GM12864 (cell line): ENCODE data around the gene TSC1.
A peak's percentile ranks its signal among the peaks of the same experiment; 100 is the strongest.

Experiments used
- DNase-seq: peaks from one replicate; pipeline ENCODE4 v3.0.0-alpha.2; 2011; ENCODE audit warnings: low read depth
- H3K4me3 ChIP-seq: 2 replicates; pipeline ENCODE4 v1.5.1; 2011; ENCODE audit warnings: mild to moderate bottlenecking, low read depth, low read length, control low read depth
- CTCF ChIP-seq: IDR thresholded peaks from 2 replicates; pipeline ENCODE4 v1.5.1; 2011; ENCODE audit warnings: low read depth, mild to moderate bottlenecking, moderate library complexity, low read length, control low read depth, inconsistent platforms; ENCODE audit errors: missing control alignments

Gene TSC1

GRCh38 chr9:132901858-132902831 lies 42.3 kb downstream of the TSC1 start:
- TF ChIP-seq CTCF = peak; percentile 91
- DNase-seq = peak; percentile 41
- H3K4me3 ChIP-seq = no peak overlapping the region

GRCh38 chr9:132898051-132898450 lies 46.4 kb downstream of the TSC1 start:
- H3K4me3 ChIP-seq = no peak overlapping the region
- no peak for DNase-seq
- TF ChIP-seq CTCF = no peak

- no peak for TF ChIP-seq CTCF
- no peak overlapping the region for H3K4me3 ChIP-seq
- no peak for DNase-seq
These were observed 47.5 kb downstream of the TSC1 start for GRCh38 chr9:132896906-132897305.

GRCh38 chr9:132896264-132896663 lies 48.2 kb downstream of the TSC1 start:
- no peak for DNase-seq
- TF ChIP-seq CTCF = no peak
- no peak overlapping the region for H3K4me3 ChIP-seq

GRCh38 chr9:132894862-132895835 lies 49.3 kb downstream of the TSC1 start:
- no peak for DNase-seq
- H3K4me3 ChIP-seq = no peak overlapping the region
- TF ChIP-seq CTCF = no peak

GRCh38 chr9:132894346-132894745 lies 50.1 kb downstream of the TSC1 start:
- DNase-seq = no peak
- no peak for TF ChIP-seq CTCF
- no peak overlapping the region for H3K4me3 ChIP-seq
